Neural cell (in vitro differentiated cells): ENCODE measurements around the gene USB1. TPM values are rescaled to one million over a fixed set of nuclear protein-coding genes. Genes with fewer than 3 reads are reported as not detected.

Experiments
- H2AFZ ChIP-seq: fragments of 200-600, 300-800 bp; sonication (generic), shearing (Covaris generic); 2 replicates; pipeline ENCODE4 v1.6.0; 2014; ENCODE audit warnings: low read depth, mild to moderate bottlenecking, antibody characterized with exemption, low read length, moderate library complexity
- H3F3A ChIP-seq: fragments of 200-600 bp; shearing (Covaris generic); 2 replicates; pipeline ENCODE4 v1.6.1; 2016; ENCODE audit warnings: mild to moderate bottlenecking, moderate library complexity, mixed read lengths, antibody characterized with exemption, low read length; ENCODE audit not compliant: insufficient read depth, poor library complexity, severe bottlenecking
- H3K27ac ChIP-seq: fragments of 200-600, 300-800 bp; sonication (generic), shearing (Covaris generic); 2 replicates; pipeline ENCODE4 v1.5.1; 2014; ENCODE audit warnings: mild to moderate bottlenecking, low read length, moderate library complexity
- H3K27me3 ChIP-seq: fragments of 300-800, 200-600 bp; sonication (generic), shearing (Covaris generic); 2 replicates; pipeline ENCODE4 v1.6.0; 2014; ENCODE audit warnings: mild to moderate bottlenecking, low read depth, low read length, moderate library complexity; ENCODE audit not compliant: insufficient read depth
- H3K36me3 ChIP-seq: fragments of 300-800, 200-600 bp; sonication (generic), shearing (Covaris generic); 2 replicates; pipeline ENCODE4 v1.5.1; 2014; ENCODE audit warnings: mild to moderate bottlenecking, antibody characterized with exemption, low read length, moderate library complexity; ENCODE audit not compliant: insufficient read depth
- H3K4me2 ChIP-seq: fragments of 300-800, 200-600 bp; sonication (generic), shearing (Covaris generic); 2 replicates; pipeline ENCODE4 v1.6.0; 2014; ENCODE audit warnings: mild to moderate bottlenecking, low read length
- H3K4me3 ChIP-seq: fragments of 300-800, 200-600 bp; sonication (generic), shearing (Covaris generic); 2 replicates; pipeline ENCODE4 v1.5.1; 2014; ENCODE audit warnings: mild to moderate bottlenecking, low read length, moderate library complexity
- H3K79me2 ChIP-seq: fragments of 200-600 bp; shearing (Covaris generic); replicated peaks from 2 replicates; pipeline ENCODE4 v1.6.0; 2014; ENCODE audit warnings: mild to moderate bottlenecking, low read length, moderate library complexity; ENCODE audit not compliant: insufficient read depth
- H3K9ac ChIP-seq: fragments of 300-800, 200-600 bp; sonication (generic), shearing (Covaris generic); 2 replicates; pipeline ENCODE4 v1.6.1; 2016; ENCODE audit warnings: mild to moderate bottlenecking, low read length, mixed read lengths
- H3K9me2 ChIP-seq: fragments of 200-600 bp; shearing (Covaris generic); 2 replicates; pipeline ENCODE4 v1.6.1; 2016; ENCODE audit warnings: mild to moderate bottlenecking, low read length, mixed read lengths; ENCODE audit not compliant: insufficient read depth
- H3K9me3 ChIP-seq: fragments of 200-600, 300-800 bp; sonication (generic), shearing (Covaris generic); 2 replicates; pipeline ENCODE4 v1.6.1; 2016; ENCODE audit warnings: mild to moderate bottlenecking, mixed run types, low read length, moderate library complexity, mixed read lengths
- H4K20me1 ChIP-seq: fragments of 200-600 bp; shearing (Covaris generic); 2 replicates; pipeline ENCODE4 v1.6.1; 2016; ENCODE audit warnings: mild to moderate bottlenecking, mixed run types; ENCODE audit not compliant: insufficient read depth
- EP300 ChIP-seq: fragments of 450-650 bp; conservative IDR thresholded peaks from 2 replicates; pipeline ENCODE4 v1.6.1; 2014; ENCODE audit warnings: antibody characterized with exemption, mild to moderate bottlenecking, moderate library complexity; ENCODE audit not compliant: poor library complexity, severe bottlenecking
- EZH2 ChIP-seq: fragments of 200-600, 300-800 bp; shearing (Covaris generic), sonication (generic); IDR thresholded peaks from 2 replicates; pipeline ENCODE4 v1.6.1; 2014; ENCODE audit warnings: antibody characterized with exemption, low read length, borderline replicate concordance, mild to moderate bottlenecking; ENCODE audit not compliant: insufficient read depth, poor library complexity, severe bottlenecking
- MXI1 ChIP-seq: fragments of 450-650 bp; conservative IDR thresholded peaks from 2 replicates; pipeline ENCODE4 v1.6.1; 2014; ENCODE audit warnings: antibody characterized with exemption, mild to moderate bottlenecking; ENCODE audit not compliant: poor library complexity, severe bottlenecking
- POLR2AphosphoS5 ChIP-seq: IDR thresholded peaks from 2 replicates; pipeline ENCODE4 v1.6.1; 2012
- RAD21 ChIP-seq: fragments of 450-650 bp; conservative IDR thresholded peaks from 2 replicates; pipeline ENCODE4 v1.6.1; 2014; ENCODE audit warnings: antibody characterized with exemption, mild to moderate bottlenecking, moderate library complexity
- REST ChIP-seq: IDR thresholded peaks from 2 replicates; pipeline ENCODE4 v1.6.1; 2012; ENCODE audit warnings: borderline replicate concordance
- SMC3 ChIP-seq: fragments of 450-650 bp; conservative IDR thresholded peaks from 2 replicates; pipeline ENCODE4 v1.6.1; 2014; ENCODE audit warnings: antibody characterized with exemption, mild to moderate bottlenecking, moderate library complexity; ENCODE audit not compliant: poor library complexity
- TAF1 ChIP-seq: IDR thresholded peaks from 2 replicates; pipeline ENCODE4 v1.6.1; 2012; ENCODE audit warnings: low read depth
- polyA minus RNA-seq: library from RNA; depleted of rRNA, polyadenylated mRNA; stranded (reverse); fragments of >200 nt; gene quantifications from 2 replicates; pipeline ENCODE4 v1.2.3, GENCODE V29; 2014
- polyA plus RNA-seq: library from polyadenylated mRNA; depleted of rRNA; stranded (reverse); fragments of >200 nt; gene quantifications from 2 replicates; pipeline ENCODE4 v1.2.3, GENCODE V29; 2014
- TF ChIP-seq, protein P1 (sequence below): fragments of 450-650 bp; IDR thresholded peaks from 2 replicates; pipeline ENCODE4 v1.5.1; 2014; ENCODE audit warnings: antibody characterized with exemption, mild to moderate bottlenecking, moderate library complexity; ENCODE audit not compliant: poor library complexity, severe bottlenecking

USB1 gene, protein sequence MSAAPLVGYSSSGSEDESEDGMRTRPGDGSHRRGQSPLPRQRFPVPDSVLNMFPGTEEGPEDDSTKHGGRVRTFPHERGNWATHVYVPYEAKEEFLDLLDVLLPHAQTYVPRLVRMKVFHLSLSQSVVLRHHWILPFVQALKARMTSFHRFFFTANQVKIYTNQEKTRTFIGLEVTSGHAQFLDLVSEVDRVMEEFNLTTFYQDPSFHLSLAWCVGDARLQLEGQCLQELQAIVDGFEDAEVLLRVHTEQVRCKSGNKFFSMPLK
- polyA plus RNA-seq (25.7 and 47.0 TPM in 2 replicates), polyA minus RNA-seq (20.7 and 28.8 TPM in 2 replicates)

- TF ChIP-seq POLR2AphosphoS5: peak; percentile 76
- TF ChIP-seq REST: peak; percentile 67
- no peak for TF ChIP-seq TAF1
- no peak for TF ChIP-seq EP300
- peak; percentile 73 for TF ChIP-seq RAD21
- TF ChIP-seq SMC3: peak; percentile 75
- TF ChIP-seq MXI1: no peak
- TF ChIP-seq EZH2: no peak
- TF ChIP-seq, protein P1, sequence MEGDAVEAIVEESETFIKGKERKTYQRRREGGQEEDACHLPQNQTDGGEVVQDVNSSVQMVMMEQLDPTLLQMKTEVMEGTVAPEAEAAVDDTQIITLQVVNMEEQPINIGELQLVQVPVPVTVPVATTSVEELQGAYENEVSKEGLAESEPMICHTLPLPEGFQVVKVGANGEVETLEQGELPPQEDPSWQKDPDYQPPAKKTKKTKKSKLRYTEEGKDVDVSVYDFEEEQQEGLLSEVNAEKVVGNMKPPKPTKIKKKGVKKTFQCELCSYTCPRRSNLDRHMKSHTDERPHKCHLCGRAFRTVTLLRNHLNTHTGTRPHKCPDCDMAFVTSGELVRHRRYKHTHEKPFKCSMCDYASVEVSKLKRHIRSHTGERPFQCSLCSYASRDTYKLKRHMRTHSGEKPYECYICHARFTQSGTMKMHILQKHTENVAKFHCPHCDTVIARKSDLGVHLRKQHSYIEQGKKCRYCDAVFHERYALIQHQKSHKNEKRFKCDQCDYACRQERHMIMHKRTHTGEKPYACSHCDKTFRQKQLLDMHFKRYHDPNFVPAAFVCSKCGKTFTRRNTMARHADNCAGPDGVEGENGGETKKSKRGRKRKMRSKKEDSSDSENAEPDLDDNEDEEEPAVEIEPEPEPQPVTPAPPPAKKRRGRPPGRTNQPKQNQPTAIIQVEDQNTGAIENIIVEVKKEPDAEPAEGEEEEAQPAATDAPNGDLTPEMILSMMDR: peak; percentile 80
- Histone ChIP-seq H3K36me3 (no peaks in the 10 kb centered on the region), H3K27ac (peak within 1 kb of the TSS; percentile 69), H2AFZ (peak within 1 kb of the TSS; percentile 80), H3K9ac (peak within 1 kb of the TSS; percentile 86), H3F3A (no peaks in the 10 kb centered on the region), H3K79me2 (peaks cover 10% of the 10 kb centered on the region), H3K9me3 (no peaks in the 10 kb centered on the region), H3K4me2 (peak within 1 kb of the TSS; percentile 93), H3K27me3 (no peaks in the 10 kb centered on the region), H3K9me2 (no peaks in the 10 kb centered on the region), H3K4me3 (peak within 1 kb of the TSS; percentile 94), H4K20me1 (no peaks in the 10 kb centered on the region)
These were observed at the start of gene USB1 for GRCh38 chr16:58000706-58001676. Gene USB1, plus strand, starts transcription at chr16:58001407. Its CDS starts 77 bp downstream, at chr16:58001484.

GRCh38 chr16:57952909-57953308 lies 48.3 kb upstream of the USB1 start:
- Histone ChIP-seq H2AFZ (no peak overlapping the region), H3K9ac (no peak overlapping the region), H3K79me2 (no peaks in the 10 kb centered on the region), H3K36me3 (no peaks in the 10 kb centered on the region), H3K4me2 (no peak overlapping the region), H3K27me3 (no peaks in the 10 kb centered on the region), H3K9me3 (no peaks in the 10 kb centered on the region), H4K20me1 (no peaks in the 10 kb centered on the region), H3K4me3 (no peak overlapping the region), H3K27ac (no peak overlapping the region), H3K9me2 (no peaks in the 10 kb centered on the region), H3F3A (no peaks in the 10 kb centered on the region)
- no peak for TF ChIP-seq REST
- TF ChIP-seq EP300: no peak
- no peak for TF ChIP-seq TAF1
- no peak for TF ChIP-seq SMC3
- no peak for TF ChIP-seq MXI1
- TF ChIP-seq POLR2AphosphoS5: no peak
- TF ChIP-seq RAD21: no peak
